T-cell (primary cell): Measurements from ENCODE around the gene CCT2. TPM values are rescaled to one million over a fixed set of nuclear protein-coding genes. Genes with fewer than 3 reads are reported as not detected.

Experiments used
- ATAC-seq, 4 experiments: fragments of 200-7000 bp in 3 of 4; fragments of 150-1000 bp in 1 of 4; cut with Tn5 transposase; replicated peaks in 1 of 4; 1 replicate in 3 of 4; 2 replicates in 1 of 4; pipeline ENCODE4 v1.10.0; 2021; ENCODE audit warnings: moderate library complexity in 3 of 4, mild to moderate bottlenecking in 2 of 4, moderate number of reproducible peaks in 1 of 4
- CTCF ChIA-PET, 2 donors: fragments of 300-600 bp; sonication (Branson Sonifier 250); formaldehyde crosslinking; loops; one replicate each; lab custom pipeline; 2022; ENCODE audit warnings: antibody characterized with exemption in 2 of 2; lab: Charles Lee
- POLR2A ChIA-PET, 2 donors: fragments of 300-600 bp; sonication (Branson Sonifier 250); formaldehyde crosslinking; loops; one replicate each; lab custom pipeline; 2022; ENCODE audit warnings: antibody characterized with exemption in 2 of 2; lab: Charles Lee
- DNase-seq, 35 experiments: peaks; one replicate each; pipeline versions ENCODE4 v3.0.0 to v3.0.0-alpha.2; 2013 to 2023
- H3K27ac ChIP-seq: one replicate; pipeline ENCODE4 v1.5.1; 2013; ENCODE audit warnings: low read length
- H3K27me3 ChIP-seq, 2 experiments: replicated peaks in 1 of 2; 1 replicate in 1 of 2; 2 replicates in 1 of 2; pipeline versions ENCODE4 v1.6.1 to v1.7.0; 2013; ENCODE audit warnings: low read length in 1 of 2, mixed read lengths in 1 of 2; ENCODE audit not compliant: control insufficient read depth in 2 of 2, insufficient read depth in 2 of 2; ENCODE audit errors: extremely low read depth in 1 of 2
- H3K36me3 ChIP-seq, 2 donors: 1 replicate in 1 of 2; 2 replicates in 1 of 2; pipeline versions ENCODE4 v1.6.1 to v1.7.0; 2013; ENCODE audit warnings: low read length in 1 of 2; ENCODE audit not compliant: control insufficient read depth in 2 of 2, insufficient read depth in 1 of 2; ENCODE audit errors: extremely low read depth in 1 of 2
- H3K4me1 ChIP-seq, 2 experiments: 1 replicate in 1 of 2; 2 replicates in 1 of 2; pipeline versions ENCODE4 v1.6.1 to v1.7.0; 2013; ENCODE audit warnings: low read length in 2 of 2, mixed read lengths in 1 of 2; ENCODE audit not compliant: insufficient read depth in 2 of 2, control insufficient read depth in 1 of 2; ENCODE audit errors: extremely low read depth in 1 of 2
- H3K4me3 ChIP-seq, 2 donors: 1 replicate in 1 of 2; 2 replicates in 1 of 2; pipeline versions ENCODE4 v1.5.1 to v1.7.0; 2013; ENCODE audit warnings: mild to moderate bottlenecking in 2 of 2, low read length in 1 of 2, moderate library complexity in 1 of 2; ENCODE audit not compliant: control insufficient read depth in 1 of 2; ENCODE audit errors: extremely low read depth in 1 of 2
- H3K9me3 ChIP-seq: 2 replicates; pipeline ENCODE4 v1.7.0; 2013
- H3K27ac Mint-ChIP-seq, 2 donors: one replicate each; pipeline ENCODE4 v1.8.0; 2020 to 2021; ENCODE audit warnings: mild to moderate bottlenecking in 2 of 2, mixed read lengths in 2 of 2
- H3K27me3 Mint-ChIP-seq, 2 donors: one replicate each; pipeline ENCODE4 v1.8.0; 2021 to 2022; ENCODE audit warnings: mixed read lengths in 2 of 2
- H3K36me3 Mint-ChIP-seq: one replicate; pipeline ENCODE4 v1.8.0; 2021; ENCODE audit warnings: mixed read lengths
- H3K4me1 Mint-ChIP-seq, 3 donors: one replicate each; pipeline ENCODE4 v1.8.0; 2020 to 2022; ENCODE audit warnings: mixed read lengths in 3 of 3, mild to moderate bottlenecking in 1 of 3
- H3K4me3 Mint-ChIP-seq, 3 donors: one replicate each; pipeline ENCODE4 v1.8.0; 2020 to 2022; ENCODE audit warnings: mild to moderate bottlenecking in 3 of 3, mixed read lengths in 3 of 3, moderate library complexity in 3 of 3
- H3K9me3 Mint-ChIP-seq, 3 donors: one replicate each; pipeline ENCODE4 v1.8.0; 2020 to 2022; ENCODE audit warnings: mixed read lengths in 3 of 3
- WGBS: methylation state at CpG from one replicate; pipeline ENCODE4 v1.1.5; 2013; ENCODE audit warnings: missing lambda C conversion rate; ENCODE audit not compliant: insufficient coverage; 5-methylcytosine and 5-hydroxymethylcytosine counted together
- total RNA-seq, 35 experiments: library from RNA in 6 of 35; stranded (reverse) in 6 of 35; fragments of 120-200 nt in 1 of 35; gene quantifications; one replicate each; pipeline versions ENCODE4 v1.2.1 to v1.2.4 and lab custom pipeline; 2013 to 2026

Gene CCT2
- total RNA-seq, 5 donors from 2014 or later (not counting 1 experiment from before 2014, with no cell fraction given), result 108 to 183 (median 111) TPM

DNA sequence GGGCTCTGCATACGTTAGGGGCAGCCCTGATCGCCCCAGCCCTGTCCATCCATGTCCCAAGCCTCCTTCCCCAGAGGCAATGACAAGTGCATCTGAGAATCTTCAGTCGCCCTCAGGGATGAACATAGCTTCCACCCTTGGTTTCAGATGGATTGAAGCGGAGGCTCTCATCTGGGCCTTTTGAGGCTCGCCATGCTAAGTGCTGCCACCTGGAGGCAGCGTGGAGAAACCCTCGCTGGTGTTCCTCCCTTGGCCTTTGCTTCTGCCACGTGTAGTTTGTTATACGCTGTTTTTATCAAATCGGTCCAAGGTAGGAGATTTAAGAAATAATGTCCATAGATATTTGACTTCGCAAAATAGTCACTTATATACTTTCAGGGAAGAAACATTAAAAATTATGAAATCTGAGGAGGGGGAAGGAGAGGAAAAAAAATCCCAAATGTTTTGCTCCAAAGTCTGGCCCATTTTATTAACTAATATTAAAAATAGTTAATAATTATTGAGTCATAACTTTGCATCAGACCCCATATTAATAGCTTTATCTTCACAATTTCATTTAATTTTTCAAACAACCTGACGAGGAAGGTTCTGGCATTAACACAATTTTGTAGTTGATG is 54.2 kb downstream of the CCT2 start:
- no peaks in the 10 kb centered on the region for H3K9me3 Mint-ChIP-seq
- peaks cover 0 to 3% of the 10 kb centered on the region in 2 experiments for H3K27me3 ChIP-seq
- no peaks in the 10 kb centered on the region for H3K36me3 ChIP-seq
- DNase-seq (peak; percentile 7 to 73 (median 44)), ATAC-seq (peak; percentile 63 to 71 (median 66))
- H3K27me3 Mint-ChIP-seq, result peaks cover 0 to 2% of the 10 kb centered on the region in 2 donors
- CTCF ChIA-PET, result interaction anchor here (0.6 to 3.4 kb wide), 22 partner anchors 8 to 709 kb away, joined by 3 to 24 read pairs (median 4); no protein-coding TSS in a partner anchor
- H3K36me3 Mint-ChIP-seq, result no peaks in the 10 kb centered on the region
- no peak overlapping the region for H3K4me3 ChIP-seq
- POLR2A ChIA-PET, result interaction anchor here in 1 of 2 donors (0.6 kb wide), 1 partner anchor 131 kb away, joined by 4 read pairs; no protein-coding TSS in a partner anchor
- no peak overlapping the region for H3K27ac ChIP-seq
- H3K4me1 ChIP-seq, result no peaks in the 10 kb centered on the region
- H3K9me3 ChIP-seq, result no peaks in the 10 kb centered on the region
- H3K27ac Mint-ChIP-seq, result no peak overlapping the region
- H3K4me3 Mint-ChIP-seq, result no peak overlapping the region
- H3K4me1 Mint-ChIP-seq, result peaks cover 0 to 2% (median 2%) of the 10 kb centered on the region in 3 donors
- 35% methylated on average over 7 of the region's 12 CpGs for WGBS

DNA sequence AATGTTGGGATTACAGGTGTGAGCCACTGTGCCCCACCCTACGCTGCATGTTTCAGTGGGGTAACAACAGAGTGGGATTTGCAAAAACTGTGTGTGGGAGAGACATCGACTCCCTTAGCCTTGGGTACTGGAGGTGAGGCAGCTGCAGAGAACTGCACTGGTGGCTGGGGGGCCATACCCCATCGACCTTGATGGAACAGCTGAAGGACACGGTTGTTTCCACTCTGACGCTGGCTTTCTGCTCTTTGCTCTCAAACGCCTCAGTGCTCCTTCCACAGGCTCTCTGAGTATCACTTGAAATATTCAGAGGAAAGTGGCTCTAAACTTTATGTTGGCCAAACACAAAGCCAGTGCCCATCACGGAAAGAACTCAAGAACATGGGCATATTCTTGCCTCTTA is 56.3 kb downstream of the CCT2 start:
- Histone ChIP-seq H3K4me3 (no peak overlapping the region), H3K36me3 (no peaks in the 10 kb centered on the region), H3K9me3 (no peaks in the 10 kb centered on the region), H3K27ac (no peak overlapping the region), H3K27me3 (peaks cover 0 to 3% of the 10 kb centered on the region in 2 experiments), H3K4me1 (no peaks in the 10 kb centered on the region)
- no peak overlapping the region for H3K27ac Mint-ChIP-seq
- ATAC-seq (no peak), DNase-seq (no peak)
- no peaks in the 10 kb centered on the region for H3K9me3 Mint-ChIP-seq
- no peaks in the 10 kb centered on the region for H3K36me3 Mint-ChIP-seq
- H3K27me3 Mint-ChIP-seq, result peaks cover 0 to 2% of the 10 kb centered on the region in 2 donors
- peaks cover 0 to 2% (median 2%) of the 10 kb centered on the region in 3 donors for H3K4me1 Mint-ChIP-seq
- 92% methylated on average over 4 of the region's 7 CpGs for WGBS
- ChIA-PET CTCF (no interaction called here), POLR2A (no interaction called here)
- H3K4me3 Mint-ChIP-seq, result no peak overlapping the region

DNA sequence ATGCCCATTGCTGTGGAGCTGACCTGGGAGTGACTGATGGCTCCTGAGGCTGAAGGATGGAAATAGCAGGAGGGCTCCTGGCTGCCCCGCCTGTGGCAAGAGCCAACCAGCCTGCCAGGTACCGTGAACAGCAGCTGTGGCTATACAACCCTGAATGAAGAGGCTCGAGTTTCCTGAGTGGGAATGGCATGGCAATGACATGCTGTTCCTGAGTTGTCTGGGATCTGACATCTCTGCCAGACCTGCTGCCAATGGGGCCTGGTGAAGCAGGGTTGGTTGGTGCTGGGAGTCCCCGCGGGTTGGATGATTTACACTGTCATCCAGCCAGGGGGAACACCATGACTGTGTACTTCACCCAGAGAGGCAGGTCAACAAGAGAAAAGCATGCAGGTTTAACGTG is 57.3 kb downstream of the CCT2 start:
- no peak for ATAC-seq
- ChIA-PET POLR2A (no interaction called here), CTCF (no interaction called here)
- Histone ChIP-seq H3K27me3 (peaks cover 0 to 3% of the 10 kb centered on the region in 2 experiments), H3K9me3 (no peaks in the 10 kb centered on the region), H3K4me3 (no peak overlapping the region), H3K36me3 (no peaks in the 10 kb centered on the region), H3K27ac (no peak overlapping the region), H3K4me1 (no peaks in the 10 kb centered on the region)
- DNase-seq, result no peak
- 88% methylated on average over 4 of the region's 6 CpGs for WGBS
- H3K4me1 Mint-ChIP-seq, result peaks cover 0 to 2% (median 2%) of the 10 kb centered on the region in 3 donors
- no peaks in the 10 kb centered on the region for H3K36me3 Mint-ChIP-seq
- H3K27me3 Mint-ChIP-seq, result peaks cover 3 to 6% of the 10 kb centered on the region in 2 donors
- H3K27ac Mint-ChIP-seq, result no peak overlapping the region
- no peak overlapping the region for H3K4me3 Mint-ChIP-seq
- no peaks in the 10 kb centered on the region for H3K9me3 Mint-ChIP-seq

DNA sequence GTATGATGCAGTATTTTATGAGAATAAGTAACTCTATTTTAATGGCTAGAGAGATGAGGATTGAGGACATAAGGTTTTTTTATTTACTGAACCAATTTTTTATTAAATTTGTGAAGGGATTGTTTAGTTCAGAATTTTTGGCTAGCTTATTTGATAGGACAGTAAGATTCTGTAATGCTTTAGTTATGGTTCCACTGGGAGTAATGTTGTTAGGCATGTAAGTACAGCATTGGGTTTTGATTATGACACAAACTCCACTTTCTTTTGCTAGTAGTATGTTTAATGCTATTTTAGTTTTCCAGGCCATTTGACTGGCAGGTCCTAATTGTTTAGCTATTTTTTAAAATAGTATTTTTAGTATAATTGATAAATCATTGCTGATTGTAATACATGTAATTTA is 59.3 kb downstream of the CCT2 start:
- no peaks in the 10 kb centered on the region for H3K36me3 Mint-ChIP-seq
- POLR2A ChIA-PET, result no interaction called here

DNA sequence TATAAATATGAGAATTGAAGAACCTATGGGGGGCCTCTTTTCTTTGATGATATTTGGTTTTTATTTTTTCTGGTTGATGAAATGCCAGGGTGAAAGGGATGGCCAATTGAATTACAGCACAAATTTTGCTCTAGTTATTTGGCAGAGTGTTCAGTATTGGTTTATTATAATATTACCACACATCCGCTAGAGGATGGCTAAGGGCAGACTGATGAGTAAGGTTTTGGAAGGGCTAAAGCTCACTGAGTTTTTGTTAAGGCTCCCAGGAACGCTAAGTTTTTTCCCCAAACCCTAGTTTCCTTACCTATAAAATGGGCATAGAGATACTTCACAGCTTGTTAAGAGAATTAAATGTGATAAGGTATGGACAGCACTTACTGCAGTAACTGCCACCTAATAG is 59.8 kb downstream of the CCT2 start:
- ChIA-PET CTCF (interaction anchor here (0.5 to 1.0 kb wide), 2 partner anchors 490 to 504 kb away, joined by 3 read pairs; no protein-coding TSS in a partner anchor), POLR2A (no interaction called here)
- Mint-ChIP-seq H3K4me1 (no peaks in the 10 kb centered on the region), H3K27ac (no peak overlapping the region), H3K36me3 (no peaks in the 10 kb centered on the region), H3K27me3 (peaks cover 10% of the 10 kb centered on the region in 2 donors), H3K4me3 (no peak overlapping the region), H3K9me3 (no peaks in the 10 kb centered on the region)
- ATAC-seq (no peak), DNase-seq (no peak)
- no peaks in the 10 kb centered on the region for H3K36me3 ChIP-seq
- H3K27ac ChIP-seq, result no peak overlapping the region
- no peaks in the 10 kb centered on the region for H3K4me1 ChIP-seq
- no CpG with 5 or more reads among the region's 2 CpGs for WGBS
- no peak overlapping the region for H3K4me3 ChIP-seq
- no peaks in the 10 kb centered on the region for H3K9me3 ChIP-seq
- H3K27me3 ChIP-seq, result peaks cover 0 to 3% of the 10 kb centered on the region in 2 experiments

More for the DNA sequence above, 59.3 kb downstream of the CCT2 start:
- Histone ChIP-seq H3K36me3 (no peaks in the 10 kb centered on the region), H3K4me3 (no peak overlapping the region), H3K4me1 (no peaks in the 10 kb centered on the region), H3K9me3 (no peaks in the 10 kb centered on the region), H3K27ac (no peak overlapping the region), H3K27me3 (peaks cover 0 to 3% of the 10 kb centered on the region in 2 experiments)
- Mint-ChIP-seq H3K4me1 (peaks cover 0 to under 1% (median under 1%) of the 10 kb centered on the region in 3 donors), H3K9me3 (no peaks in the 10 kb centered on the region), H3K4me3 (no peak overlapping the region), H3K27me3 (peaks cover 9 to 10% of the 10 kb centered on the region in 2 donors), H3K27ac (no peak overlapping the region)
- DNase-seq (no peak), ATAC-seq (no peak)
- CTCF ChIA-PET, result interaction anchor here (0.6 to 1.0 kb wide), 2 partner anchors 8 to 490 kb away, joined by 3 read pairs; no protein-coding TSS in a partner anchor

DNA sequence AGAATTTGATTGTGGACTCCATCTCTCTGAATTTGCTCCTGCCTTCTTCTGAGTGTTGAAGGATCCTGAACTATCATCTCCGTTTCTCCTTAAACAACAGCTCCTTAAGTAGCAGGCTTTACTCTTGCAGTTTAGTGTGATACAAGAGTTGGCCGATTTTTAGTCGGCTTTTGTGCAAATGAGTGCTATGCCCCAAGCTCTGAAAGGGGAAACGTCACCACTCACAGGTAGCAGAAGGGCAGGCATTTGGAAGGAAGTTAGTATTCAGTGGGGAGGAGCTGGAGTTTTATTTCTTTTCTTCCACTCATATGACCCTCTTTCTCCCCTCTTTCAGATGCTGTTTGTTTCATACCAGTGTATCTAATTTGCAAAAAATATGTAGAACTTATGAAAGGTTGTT is 61.9 kb downstream of the CCT2 start:
- no peaks in the 10 kb centered on the region for H3K27me3 ChIP-seq
- H3K27ac ChIP-seq, result no peak overlapping the region
- peaks cover 13 to 16% of the 10 kb centered on the region in 2 donors for H3K27me3 Mint-ChIP-seq
- H3K9me3 Mint-ChIP-seq, result no peaks in the 10 kb centered on the region
- ATAC-seq, result no peak
- no peak overlapping the region for H3K27ac Mint-ChIP-seq
- CTCF ChIA-PET, result no interaction called here
- no peaks in the 10 kb centered on the region for H3K4me1 ChIP-seq
- H3K4me3 ChIP-seq, result no peak overlapping the region
- no peaks in the 10 kb centered on the region for H3K36me3 ChIP-seq
- no peaks in the 10 kb centered on the region for H3K4me1 Mint-ChIP-seq
- no peaks in the 10 kb centered on the region for H3K36me3 Mint-ChIP-seq
- no peak for DNase-seq
- H3K4me3 Mint-ChIP-seq, result no peak overlapping the region
- no CpG with 5 or more reads among the region's 4 CpGs for WGBS
- H3K9me3 ChIP-seq, result no peaks in the 10 kb centered on the region
- POLR2A ChIA-PET, result no interaction called here
